MCF 10A (cell line): ENCODE results near the gene FGF4. TPM values are rescaled to one million over a fixed set of nuclear protein-coding genes. Genes with fewer than 3 reads are reported as not detected.
A peak's percentile ranks its signal among the peaks of the same experiment; 100 is the strongest.

ENCODE experiments used
- BruUV-seq: library from RNA; stranded (reverse); fragments of 400-500 nt; replicated peaks from 2 replicates; lab custom pipeline; 2021; lab: Mats Ljungman, UMichigan
- CTCF ChIA-PET: fragments of 300-600 bp; sonication (Branson Sonifier 250); formaldehyde crosslinking; extraction: SDS; loops from one replicate; lab custom pipeline; 2021; ENCODE audit warnings: antibody characterized with exemption, inconsistent platforms; lab: Yijun Ruan, JAX
- POLR2A ChIA-PET: fragments of 300-600, 350-650 bp; sonication (Branson Sonifier 250); formaldehyde crosslinking; extraction: SDS; loops from one replicate; lab custom pipeline; 2020; ENCODE audit warnings: antibody characterized with exemption, inconsistent platforms; lab: Yijun Ruan, JAX
- DNase-seq: peaks from one replicate; pipeline ENCODE4 v3.0.0-alpha.2; 2018; ENCODE audit not compliant: unreplicated experiment
- H3K27ac Mint-ChIP-seq: one replicate; pipeline ENCODE4 v1.8.0; 2022; ENCODE audit warnings: mild to moderate bottlenecking, low read depth, mixed read lengths; ENCODE audit not compliant: unreplicated experiment
- H3K27me3 Mint-ChIP-seq: one replicate; pipeline ENCODE4 v1.8.0; 2022; ENCODE audit warnings: mixed read lengths; ENCODE audit not compliant: insufficient read depth, unreplicated experiment
- H3K36me3 Mint-ChIP-seq: one replicate; pipeline ENCODE4 v1.8.0; 2022; ENCODE audit warnings: mild to moderate bottlenecking, moderate library complexity, mixed read lengths; ENCODE audit not compliant: insufficient read depth, unreplicated experiment
- H3K4me1 Mint-ChIP-seq: one replicate; pipeline ENCODE4 v1.8.0; 2022; ENCODE audit warnings: mixed read lengths; ENCODE audit not compliant: insufficient read depth, unreplicated experiment
- H3K4me3 Mint-ChIP-seq: one replicate; pipeline ENCODE4 v1.8.0; 2022; ENCODE audit warnings: mild to moderate bottlenecking, moderate library complexity, mixed read lengths; ENCODE audit not compliant: unreplicated experiment
- H3K9me3 Mint-ChIP-seq: one replicate; pipeline ENCODE4 v1.8.0; 2022; ENCODE audit warnings: mixed read lengths; ENCODE audit not compliant: unreplicated experiment
- CTCF ChIP-seq: fragments of 200-600 bp; IDR thresholded peaks from one replicate; pipeline ENCODE4 v1.8.0; 2022; ENCODE audit warnings: antibody characterized with exemption, mild to moderate bottlenecking; ENCODE audit not compliant: unreplicated experiment
- intact Hi-C: fragments of 100-400 bp; cut with micrococcal nuclease; formaldehyde crosslinking; loops from 2 replicates; pipeline ENCODE4 v1.14.1; 2022
- total RNA-seq: library from RNA; stranded (reverse); gene quantifications from 2 replicates; pipeline ENCODE4 v1.2.3, GENCODE V29; 2022

The FGF4 gene
- total RNA-seq, 1 experiment from 2014 or later: not detected

DNA sequence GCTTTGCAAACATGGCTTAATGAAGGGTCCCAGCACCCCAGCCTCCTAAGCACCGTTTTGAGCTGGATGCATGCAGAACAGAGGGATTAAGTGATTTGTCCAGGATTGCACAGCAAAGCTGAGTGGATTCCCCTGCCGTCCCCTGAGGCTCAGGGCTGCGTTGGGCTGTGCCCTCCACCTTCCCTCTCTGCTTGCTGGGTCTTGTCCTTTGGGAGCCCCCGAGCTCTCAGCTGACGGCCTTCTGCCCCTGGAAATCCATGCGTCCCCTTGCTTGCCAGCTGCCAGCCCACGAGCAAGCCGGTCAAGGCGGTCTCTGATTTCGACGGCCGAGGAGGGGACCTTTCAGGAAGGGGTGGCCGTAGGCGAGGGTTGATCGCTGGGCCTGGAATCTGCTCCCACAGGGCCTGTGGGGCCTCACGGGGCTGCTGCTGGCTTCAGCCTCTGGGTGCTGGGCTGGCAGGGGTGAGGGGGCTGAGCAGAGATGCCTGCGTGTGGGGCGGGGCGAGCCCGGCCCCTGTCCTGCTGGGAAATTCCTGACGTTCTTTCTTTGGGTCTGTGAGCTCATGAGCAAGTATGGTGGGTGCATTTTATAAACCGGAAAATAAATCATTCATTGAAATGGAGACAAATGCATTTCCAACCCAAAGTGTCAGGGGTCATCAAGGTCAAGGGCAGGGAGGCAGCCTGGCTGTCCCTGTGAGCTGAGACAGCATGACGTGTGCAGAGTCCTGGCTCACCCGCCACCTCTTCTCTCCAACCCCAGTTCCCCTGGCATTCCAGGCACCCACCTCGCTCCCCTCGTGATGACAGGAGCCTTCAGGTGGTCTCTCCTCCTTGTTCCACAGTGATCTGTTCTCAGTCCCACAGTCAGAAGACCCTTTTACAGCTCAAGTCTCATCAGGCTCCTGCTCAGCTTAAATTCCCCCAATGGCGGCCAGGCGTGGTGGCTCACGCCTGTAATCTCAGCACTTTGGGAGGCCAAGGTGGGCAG, 28.1 kb downstream of the FGF4 start:
- H3K27me3 Mint-ChIP-seq: peaks cover 41% of the 10 kb centered on the region
- no TSS peak for BruUV-seq
- H3K4me3 Mint-ChIP-seq: no peak overlapping the region
- peaks cover 6% of the 10 kb centered on the region for H3K4me1 Mint-ChIP-seq
- DNase-seq: no peak
- H3K36me3 Mint-ChIP-seq: peaks cover 7% of the 10 kb centered on the region
- ChIA-PET CTCF (no interaction called here), POLR2A (no interaction called here)
- no peak for TF ChIP-seq CTCF
- no peaks in the 10 kb centered on the region for H3K9me3 Mint-ChIP-seq
- no peak overlapping the region for H3K27ac Mint-ChIP-seq
- intact Hi-C loops: no loop called here

GRCh38 chr11:69746140-69746539, 29.0 kb downstream of the FGF4 start:
- intact Hi-C loops: no loop called here
- peaks cover 7% of the 10 kb centered on the region for H3K36me3 Mint-ChIP-seq

GRCh38 chr11:69745201-69745600, 29.9 kb downstream of the FGF4 start:
- Mint-ChIP-seq H3K4me1 (peaks cover 6% of the 10 kb centered on the region), H3K27ac (no peak overlapping the region), H3K27me3 (peaks cover 34% of the 10 kb centered on the region), H3K9me3 (no peaks in the 10 kb centered on the region), H3K36me3 (peaks cover 7% of the 10 kb centered on the region), H3K4me3 (no peak overlapping the region)
- no peak for DNase-seq
- ChIA-PET CTCF (no interaction called here), POLR2A (no interaction called here)
- TF ChIP-seq CTCF: no peak
- intact Hi-C loops: no loop called here
- BruUV-seq: no TSS peak

More at GRCh38 chr11:69746140-69746539, 29.0 kb downstream of the FGF4 start:
- BruUV-seq: no TSS peak
- ChIA-PET CTCF (no interaction called here), POLR2A (no interaction called here)
- H3K27ac Mint-ChIP-seq: no peak overlapping the region
- no peak overlapping the region for H3K4me3 Mint-ChIP-seq
- peaks cover 6% of the 10 kb centered on the region for H3K4me1 Mint-ChIP-seq
- no peak for TF ChIP-seq CTCF
- H3K9me3 Mint-ChIP-seq: no peaks in the 10 kb centered on the region
- no peak for DNase-seq
- H3K27me3 Mint-ChIP-seq: peaks cover 44% of the 10 kb centered on the region

- H3K36me3 Mint-ChIP-seq: peaks cover 7% of the 10 kb centered on the region
- H3K9me3 Mint-ChIP-seq: peaks cover 3% of the 10 kb centered on the region
- no peak overlapping the region for H3K27ac Mint-ChIP-seq
- BruUV-seq: no TSS peak
- peak; percentile 60 for DNase-seq
- peaks cover 6% of the 10 kb centered on the region for H3K4me1 Mint-ChIP-seq
- intact Hi-C loops: no loop called here
- peaks cover 32% of the 10 kb centered on the region for H3K27me3 Mint-ChIP-seq
- ChIA-PET CTCF (interaction anchor here (1.2 kb wide), 1 partner anchor 98 kb away, joined by 3 read pairs; no protein-coding TSS in a partner anchor), POLR2A (no interaction called here)
- no peak overlapping the region for H3K4me3 Mint-ChIP-seq
- no peak for TF ChIP-seq CTCF
Measured at GRCh38 chr11:69744435-69744834, 30.7 kb downstream of the FGF4 start.
